Tibial nerve (tissue), 4 donors: ENCODE results near the gene CFAP299. TPM values are rescaled to one million over a fixed set of nuclear protein-coding genes. Genes with fewer than 3 reads are reported as not detected.

Experiments
- DNase-seq, 2 donors: peaks; one replicate each; pipeline ENCODE4 v3.0.0-alpha.2; 2019; ENCODE audit warnings: low spot score in 2 of 2
- H3K27ac ChIP-seq, 4 donors: fragments of 200-600 bp; sonication (generic) in 3 of 4; one replicate each; pipeline ENCODE4 v1.5.1; 2017 to 2019; ENCODE audit warnings: mild to moderate bottlenecking in 1 of 4
- H3K27me3 ChIP-seq, 2 donors: fragments of 200-600 bp; sonication (generic) in 1 of 2; one replicate each; pipeline versions ENCODE4 v1.5.1 to v1.6.0; 2017 to 2019
- H3K36me3 ChIP-seq, 3 donors: fragments of 200-600 bp; sonication (generic); one replicate each; pipeline ENCODE4 v1.5.1; 2018 to 2019
- H3K4me1 ChIP-seq, 4 donors: fragments of 200-600 bp; sonication (generic) in 3 of 4; one replicate each; pipeline ENCODE4 v1.5.1; 2017 to 2019
- H3K4me3 ChIP-seq, 4 donors: fragments of 200-600 bp; sonication (generic) in 3 of 4; one replicate each; pipeline ENCODE4 v1.5.1; 2017 to 2019; ENCODE audit warnings: mild to moderate bottlenecking in 1 of 4, moderate library complexity in 1 of 4
- H3K9me3 ChIP-seq, 4 donors: fragments of 200-600 bp; sonication (generic) in 3 of 4; one replicate each; pipeline ENCODE4 v1.5.1; 2017 to 2019
- CTCF ChIP-seq, 5 experiments: fragments of 200-600 bp in 3 of 5; fragments of 450-650 bp in 2 of 5; sonication (generic) in 3 of 5; IDR thresholded peaks; one replicate each; pipeline ENCODE4 v1.5.1; 2016 to 2019; ENCODE audit warnings: antibody characterized with exemption in 5 of 5, mild to moderate bottlenecking in 3 of 5, moderate library complexity in 2 of 5
- EP300 ChIP-seq, 2 donors: sonication (generic); formaldehyde crosslinking; IDR thresholded peaks; one replicate each; pipeline ENCODE4 v1.6.1; 2017; ENCODE audit warnings: antibody characterized with exemption in 2 of 2, mild to moderate bottlenecking in 1 of 2
- POLR2A ChIP-seq, 2 donors: fragments of 450-650 bp; IDR thresholded peaks; one replicate each; pipeline ENCODE4 v1.6.1; 2017; ENCODE audit warnings: antibody characterized with exemption in 2 of 2, mild to moderate bottlenecking in 2 of 2, moderate library complexity in 2 of 2
- WGBS, 2 donors: methylation state at CpG; one replicate each; pipeline ENCODE4 v1.1.5; 2018; 5-methylcytosine and 5-hydroxymethylcytosine counted together
- total RNA-seq, 4 donors: library from RNA; depleted of rRNA; stranded (reverse); fragments of >200 nt; gene quantifications; one replicate each; pipeline ENCODE4 v1.1.0, GENCODE V29; 2016

Gene CFAP299
- total RNA-seq, 4 donors from 2014 or later = under 0.01 to 0.87 (median 0.39) TPM; not detected in 1

GRCh38 chr4:80489798-80490197 is 154.3 kb downstream of the CFAP299 start:
- H3K4me3 ChIP-seq = no peak overlapping the region
- DNase-seq = no peak
- TF ChIP-seq CTCF (IDR thresholded peaks at IDR 0.05) (no peak), EP300 (IDR thresholded peaks at IDR 0.05) (no peak), POLR2A (IDR thresholded peaks at IDR 0.05) (no peak)
- no peaks in the 10 kb centered on the region for H3K27me3 ChIP-seq
- no peaks in the 10 kb centered on the region for H3K36me3 ChIP-seq
- no peak overlapping the region for H3K27ac ChIP-seq
- H3K9me3 ChIP-seq = no peaks in the 10 kb centered on the region
- peaks cover 0 to 4% (median 2%) of the 10 kb centered on the region in 4 donors for H3K4me1 ChIP-seq
- WGBS, 2 donors = 63 to 75% methylated on average over 4 of the region's 4 CpGs

- no peaks in the 10 kb centered on the region for H3K36me3 ChIP-seq
- H3K9me3 ChIP-seq = peaks cover 0 to 12% (median 0%) of the 10 kb centered on the region in 4 donors
- no peak for TF ChIP-seq EP300 (IDR thresholded peaks at IDR 0.05)
- no peak for TF ChIP-seq POLR2A (IDR thresholded peaks at IDR 0.05)
- TF ChIP-seq CTCF (IDR thresholded peaks at IDR 0.05) = no peak
- no peaks in the 10 kb centered on the region for H3K27me3 ChIP-seq
- H3K4me1 ChIP-seq = peaks cover 0 to 4% (median 2%) of the 10 kb centered on the region in 4 donors
- DNase-seq = no peak
- H3K27ac ChIP-seq = no peak overlapping the region
- H3K4me3 ChIP-seq = no peak overlapping the region
- 80 to 88% methylated on average over 1 of the region's 1 CpG for WGBS, 2 donors
Observed at GRCh38 chr4:80492761-80493160, 157.2 kb downstream of the CFAP299 start.

- Histone ChIP-seq H3K27ac (no peak overlapping the region), H3K27me3 (no peaks in the 10 kb centered on the region), H3K4me1 (peaks cover 0 to 4% (median 2%) of the 10 kb centered on the region in 4 donors), H3K4me3 (no peak overlapping the region), H3K9me3 (peaks cover 0 to 14% (median 0%) of the 10 kb centered on the region in 4 donors), H3K36me3 (no peaks in the 10 kb centered on the region)
- no peak for DNase-seq
- TF ChIP-seq POLR2A (IDR thresholded peaks at IDR 0.05) = no peak
- TF ChIP-seq EP300 (IDR thresholded peaks at IDR 0.05) = no peak
- TF ChIP-seq CTCF (IDR thresholded peaks at IDR 0.05) = no peak
- 68 to 73% methylated on average over 1 of the region's 1 CpG for WGBS, 2 donors
Observed at GRCh38 chr4:80495865-80496264, 160.3 kb downstream of the CFAP299 start.

GRCh38 chr4:80498725-80499124 is 163.2 kb downstream of the CFAP299 start:
- H3K4me3 ChIP-seq = no peak overlapping the region
- DNase-seq = no peak
- H3K9me3 ChIP-seq = peaks cover 0 to 14% (median 0%) of the 10 kb centered on the region in 4 donors
- H3K36me3 ChIP-seq = no peaks in the 10 kb centered on the region
- H3K4me1 ChIP-seq = no peaks in the 10 kb centered on the region
- 74 to 75% methylated on average over 1 of the region's 1 CpG for WGBS, 2 donors
- TF ChIP-seq CTCF (IDR thresholded peaks at IDR 0.05) (no peak), EP300 (IDR thresholded peaks at IDR 0.05) (no peak), POLR2A (IDR thresholded peaks at IDR 0.05) (no peak)
- H3K27ac ChIP-seq = no peak overlapping the region
- no peaks in the 10 kb centered on the region for H3K27me3 ChIP-seq

- H3K27ac ChIP-seq = no peak overlapping the region
- H3K4me3 ChIP-seq = no peak overlapping the region
- 59 to 65% methylated on average over 4 of the region's 4 CpGs for WGBS, 2 donors
Observed at GRCh38 chr4:80500613-80501012, 165.1 kb downstream of the CFAP299 start.

More at GRCh38 chr4:80500613-80501012, 165.1 kb downstream of the CFAP299 start:
- DNase-seq = no peak
- Histone ChIP-seq H3K27me3 (no peaks in the 10 kb centered on the region), H3K4me1 (no peaks in the 10 kb centered on the region), H3K36me3 (no peaks in the 10 kb centered on the region), H3K9me3 (peaks cover 0 to 14% (median 0%) of the 10 kb centered on the region in 4 donors)
- TF ChIP-seq CTCF (IDR thresholded peaks at IDR 0.05) = no peak
- TF ChIP-seq POLR2A (IDR thresholded peaks at IDR 0.05) = no peak
- no peak for TF ChIP-seq EP300 (IDR thresholded peaks at IDR 0.05)
